ENCODE results near the gene TXNDC17. TPM values are rescaled to one million over a fixed set of nuclear protein-coding genes. Genes with fewer than 3 reads are reported as not detected.

Gene TXNDC17
- total and polyA plus RNA-seq, 7 donors, result 37.3 to 703 (median 152) TPM

DNA sequence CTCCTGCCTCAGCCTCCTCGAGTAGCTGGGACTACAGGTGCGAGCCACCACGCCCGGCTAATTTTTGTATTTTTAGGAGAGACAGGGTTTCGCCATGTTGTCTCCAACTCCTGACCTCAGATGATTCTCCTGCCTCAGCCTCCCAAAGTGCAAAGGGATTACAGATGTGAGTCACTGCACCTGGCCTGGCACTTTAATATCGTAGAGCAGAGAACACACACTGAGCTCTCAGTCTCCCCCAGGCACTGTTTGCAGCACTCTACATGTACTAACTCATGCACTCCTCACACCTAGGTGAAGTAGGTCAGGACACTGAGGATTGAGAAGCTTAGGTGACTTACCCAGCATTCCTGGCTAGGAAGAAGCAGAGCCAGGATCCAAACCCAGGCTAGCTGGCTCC, 25.7 kb downstream of the TXNDC17 start:
- H3K27ac ChIP-seq, result no peak overlapping the region
- no peaks in the 10 kb centered on the region for H3K36me3 ChIP-seq
- no peaks in the 10 kb centered on the region for H3K9me3 ChIP-seq
- no peak for DNase-seq
- no peak for TF ChIP-seq POLR2A (IDR thresholded peaks at IDR 0.05)
- TF ChIP-seq, protein P1, sequence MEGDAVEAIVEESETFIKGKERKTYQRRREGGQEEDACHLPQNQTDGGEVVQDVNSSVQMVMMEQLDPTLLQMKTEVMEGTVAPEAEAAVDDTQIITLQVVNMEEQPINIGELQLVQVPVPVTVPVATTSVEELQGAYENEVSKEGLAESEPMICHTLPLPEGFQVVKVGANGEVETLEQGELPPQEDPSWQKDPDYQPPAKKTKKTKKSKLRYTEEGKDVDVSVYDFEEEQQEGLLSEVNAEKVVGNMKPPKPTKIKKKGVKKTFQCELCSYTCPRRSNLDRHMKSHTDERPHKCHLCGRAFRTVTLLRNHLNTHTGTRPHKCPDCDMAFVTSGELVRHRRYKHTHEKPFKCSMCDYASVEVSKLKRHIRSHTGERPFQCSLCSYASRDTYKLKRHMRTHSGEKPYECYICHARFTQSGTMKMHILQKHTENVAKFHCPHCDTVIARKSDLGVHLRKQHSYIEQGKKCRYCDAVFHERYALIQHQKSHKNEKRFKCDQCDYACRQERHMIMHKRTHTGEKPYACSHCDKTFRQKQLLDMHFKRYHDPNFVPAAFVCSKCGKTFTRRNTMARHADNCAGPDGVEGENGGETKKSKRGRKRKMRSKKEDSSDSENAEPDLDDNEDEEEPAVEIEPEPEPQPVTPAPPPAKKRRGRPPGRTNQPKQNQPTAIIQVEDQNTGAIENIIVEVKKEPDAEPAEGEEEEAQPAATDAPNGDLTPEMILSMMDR (IDR thresholded peaks at IDR 0.05), result no peak
- TF ChIP-seq POLR2AphosphoS5 (IDR thresholded peaks at IDR 0.05), result no peak
- TF ChIP-seq EP300 (IDR thresholded peaks at IDR 0.05), result no peak
- H3K4me1 ChIP-seq, result no peaks in the 10 kb centered on the region
- no peak overlapping the region for H3K4me3 ChIP-seq
- intact Hi-C loops (cut with DNase I), result loop anchor here (2.0 to 5.0 kb wide), 3 partner anchors 176 to 336 kb away; no protein-coding TSS in a partner anchor
- WGBS, 2 donors, result 66 to 87% methylated on average over 6 of the region's 6 CpGs
- H3K27me3 ChIP-seq, result peaks cover 0 to 12% (median 0%) of the 10 kb centered on the region in 3 donors

DNA sequence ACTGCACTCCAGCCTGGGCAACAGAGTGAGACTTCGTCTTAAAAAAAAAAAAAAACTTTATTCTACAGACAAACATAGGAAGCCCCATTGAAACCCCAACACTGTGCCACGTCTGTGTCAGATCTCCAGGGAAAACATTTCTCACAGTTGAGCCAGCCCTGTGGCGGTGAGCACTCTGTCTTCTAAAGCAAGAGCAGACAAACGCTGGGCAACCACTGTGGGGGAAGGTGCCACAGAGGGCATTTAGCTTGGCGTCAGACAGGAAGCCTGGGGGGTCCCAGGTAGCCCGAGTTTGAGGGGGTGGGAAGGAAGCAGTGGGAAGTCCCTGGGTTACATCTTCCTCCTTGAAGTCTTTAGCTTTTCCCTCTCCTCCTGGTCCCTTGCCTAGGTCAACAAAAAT, 26.7 kb downstream of the TXNDC17 start:
- Histone ChIP-seq H3K4me3 (no peak overlapping the region), H3K27ac (no peak overlapping the region), H3K4me1 (no peaks in the 10 kb centered on the region), H3K36me3 (no peaks in the 10 kb centered on the region), H3K9me3 (no peaks in the 10 kb centered on the region), H3K27me3 (peaks cover 0 to 6% (median 0%) of the 10 kb centered on the region in 3 donors)
- 57 to 75% methylated on average over 6 of the region's 6 CpGs for WGBS, 2 donors
- TF ChIP-seq POLR2A (IDR thresholded peaks at IDR 0.05) (no peak), POLR2AphosphoS5 (IDR thresholded peaks at IDR 0.05) (no peak), EP300 (IDR thresholded peaks at IDR 0.05) (no peak)
- TF ChIP-seq, protein P1 (IDR thresholded peaks at IDR 0.05), result no peak
- DNase-seq, result no peak
- intact Hi-C loops (cut with DNase I), result loop anchor here (2.0 to 5.0 kb wide), 3 partner anchors 175 to 335 kb away; no protein-coding TSS in a partner anchor

DNA sequence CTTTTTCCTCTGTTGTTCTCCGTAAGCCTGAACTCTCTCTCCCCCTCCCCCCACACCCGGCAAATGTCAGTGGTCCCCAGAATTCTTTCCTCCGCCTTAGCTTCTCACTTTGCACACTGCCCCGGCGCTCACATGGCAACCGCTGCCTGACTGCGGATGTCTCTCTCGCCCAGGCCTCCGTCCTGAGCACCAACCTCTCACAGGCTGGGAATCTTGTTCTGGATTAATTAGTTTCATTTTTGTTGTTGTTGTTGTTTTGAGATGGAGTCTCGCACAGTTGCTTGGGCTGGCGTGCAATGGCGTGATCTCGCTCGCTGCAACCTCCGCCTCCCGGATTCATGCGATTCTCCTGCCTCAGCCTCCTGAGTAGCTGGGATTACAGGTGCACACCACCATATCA, 27.4 kb downstream of the TXNDC17 start:
- WGBS, 2 donors, result 92% methylated on average over 17 of the region's 17 CpGs
- no peak overlapping the region for H3K27ac ChIP-seq
- H3K9me3 ChIP-seq, result no peaks in the 10 kb centered on the region
- H3K27me3 ChIP-seq, result peaks cover 0 to 6% (median 0%) of the 10 kb centered on the region in 3 donors
- no peaks in the 10 kb centered on the region for H3K4me1 ChIP-seq
- no peak overlapping the region for H3K4me3 ChIP-seq
- intact Hi-C loops (cut with DNase I), result loop anchor here (5.0 kb wide), 2 partner anchors 244 to 334 kb away; no protein-coding TSS in a partner anchor
- H3K36me3 ChIP-seq, result no peaks in the 10 kb centered on the region
- TF ChIP-seq EP300 (IDR thresholded peaks at IDR 0.05), result no peak
- TF ChIP-seq, protein P1 (IDR thresholded peaks at IDR 0.05), result no peak
- TF ChIP-seq POLR2A (IDR thresholded peaks at IDR 0.05), result no peak
- TF ChIP-seq POLR2AphosphoS5 (IDR thresholded peaks at IDR 0.05), result no peak
- DNase-seq, result no peak

DNA sequence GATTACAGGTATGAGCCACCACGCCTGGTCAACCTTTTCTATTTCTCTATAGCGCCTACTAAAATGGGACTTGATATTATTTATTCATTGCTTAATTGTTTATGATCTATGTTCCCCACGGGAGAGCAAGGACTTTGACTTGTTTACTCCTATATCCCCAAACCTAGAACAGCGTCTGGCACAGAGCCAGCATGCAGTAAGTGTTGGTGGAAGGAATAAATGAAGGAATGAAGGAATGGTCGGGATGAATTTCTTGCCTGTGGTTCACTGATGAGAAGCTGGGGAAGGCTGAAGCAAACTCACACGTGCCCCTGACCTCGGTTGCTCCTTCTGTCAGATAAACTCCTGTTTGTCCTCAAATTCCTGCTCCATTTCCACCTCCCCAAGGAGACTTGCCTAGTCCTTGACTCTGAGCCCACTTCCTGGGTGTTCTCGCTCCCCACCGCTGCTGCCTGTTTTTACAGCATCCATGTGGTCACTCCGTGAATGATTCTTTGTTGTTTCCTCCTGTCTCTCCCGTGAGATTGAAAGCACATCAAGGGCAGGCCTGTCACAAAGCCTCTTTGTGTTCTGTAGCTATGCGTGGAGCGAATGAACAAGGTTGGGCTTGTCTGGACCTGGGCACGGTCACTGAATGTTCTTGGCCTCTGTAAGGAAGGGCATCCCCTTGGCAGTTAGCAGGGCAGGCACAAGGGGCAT, 28.0 kb downstream of the TXNDC17 start:
- Histone ChIP-seq H3K9me3 (no peaks in the 10 kb centered on the region), H3K4me3 (no peak overlapping the region), H3K27me3 (peaks cover 0 to 6% (median 0%) of the 10 kb centered on the region in 3 donors), H3K36me3 (no peaks in the 10 kb centered on the region), H3K27ac (no peak overlapping the region), H3K4me1 (no peaks in the 10 kb centered on the region)
- no peak for TF ChIP-seq EP300 (IDR thresholded peaks at IDR 0.05)
- TF ChIP-seq, protein P1 (IDR thresholded peaks at IDR 0.05), result no peak
- no peak for TF ChIP-seq POLR2AphosphoS5 (IDR thresholded peaks at IDR 0.05)
- no peak for TF ChIP-seq POLR2A (IDR thresholded peaks at IDR 0.05)
- intact Hi-C loops (cut with DNase I), result loop anchor here (5.0 kb wide), 2 partner anchors 243 to 333 kb away; no protein-coding TSS in a partner anchor
- no peak for DNase-seq
- 49 to 81% methylated on average over 14 of the region's 14 CpGs for WGBS, 2 donors

Measured in sigmoid colon (tissue), 7 donors.